GM21360 (cell line): ENCODE measurements around the gene TTC39B.

Experiments used
- ATAC-seq: cut with Tn5 transposase; IDR thresholded peaks from one replicate; pipeline ENCODE4 v1.9.1; 2021; ENCODE audit warnings: mild to moderate bottlenecking, moderate library complexity; ENCODE audit not compliant: unreplicated experiment

TTC39B gene

DNA sequence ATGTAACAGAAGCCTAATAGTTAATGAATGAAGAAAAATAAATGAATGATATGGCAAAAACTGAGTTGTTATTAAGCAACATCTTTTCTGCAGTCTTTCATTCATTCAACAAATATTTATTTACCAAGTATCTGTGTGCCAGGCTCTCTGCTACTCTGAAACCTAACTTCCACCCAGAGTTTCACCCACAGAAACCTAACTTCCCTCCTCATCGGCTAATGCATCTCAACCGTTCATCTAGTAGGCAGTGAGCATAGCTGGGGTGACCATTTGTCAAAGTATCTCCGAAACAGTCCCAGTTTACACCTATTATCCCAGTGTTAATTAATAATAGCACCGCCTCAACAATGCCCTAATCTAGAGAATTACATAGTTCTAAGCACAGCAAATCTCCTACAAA, 1.5 kb downstream of the TTC39B start:
- no peak for ATAC-seq

- ATAC-seq, result peak; percentile 41
These were observed 2.4 kb downstream of the TTC39B start for GRCh38 chr9:15304632-15305031.

DNA sequence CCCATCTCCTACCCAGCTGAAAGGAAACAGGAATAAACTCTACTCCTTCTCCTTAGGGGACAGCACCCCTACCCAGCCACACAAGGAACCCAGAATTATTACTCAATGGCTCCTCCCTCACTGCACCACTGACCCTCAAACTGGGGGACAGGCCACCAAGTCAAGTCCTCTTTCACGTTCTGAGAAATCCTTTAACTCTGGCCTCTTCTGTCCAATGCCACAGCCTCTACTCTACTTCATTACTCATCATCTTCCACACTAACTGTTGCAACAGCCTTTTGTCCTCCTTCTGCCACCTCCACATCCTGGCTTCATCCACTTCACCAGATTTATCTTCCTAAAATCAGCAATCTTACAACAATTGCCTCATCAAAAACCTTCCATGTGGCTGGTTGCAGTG, 6.8 kb downstream of the TTC39B start:
- ATAC-seq, result no peak

DNA sequence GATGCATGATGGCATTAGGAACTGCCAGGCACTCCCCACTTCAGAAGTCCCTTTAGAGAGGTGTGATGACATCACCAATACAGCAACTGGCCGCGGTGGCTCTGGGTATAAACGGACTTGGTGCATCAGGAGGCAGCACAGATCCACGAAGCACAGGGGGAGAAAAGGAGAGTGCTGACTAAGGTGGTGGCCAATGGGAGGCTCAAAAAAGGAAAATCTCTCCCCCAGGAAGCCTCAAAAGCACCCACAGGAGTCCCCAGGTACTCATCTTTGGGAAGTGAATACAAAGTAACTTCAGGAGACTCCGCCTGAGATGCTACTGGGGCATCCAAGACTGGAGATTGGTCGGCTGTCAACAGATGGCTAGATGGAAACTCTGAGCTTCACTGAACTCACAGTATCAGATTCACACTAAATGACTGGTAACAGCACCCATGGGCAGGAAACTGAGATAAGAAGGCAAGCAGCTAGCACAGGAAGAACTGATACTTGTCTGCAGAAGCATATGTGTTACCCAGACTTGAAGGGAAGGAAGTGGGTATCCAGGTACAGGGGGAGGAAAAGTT, 7.6 kb downstream of the TTC39B start:
- peak; percentile 85 for ATAC-seq

DNA sequence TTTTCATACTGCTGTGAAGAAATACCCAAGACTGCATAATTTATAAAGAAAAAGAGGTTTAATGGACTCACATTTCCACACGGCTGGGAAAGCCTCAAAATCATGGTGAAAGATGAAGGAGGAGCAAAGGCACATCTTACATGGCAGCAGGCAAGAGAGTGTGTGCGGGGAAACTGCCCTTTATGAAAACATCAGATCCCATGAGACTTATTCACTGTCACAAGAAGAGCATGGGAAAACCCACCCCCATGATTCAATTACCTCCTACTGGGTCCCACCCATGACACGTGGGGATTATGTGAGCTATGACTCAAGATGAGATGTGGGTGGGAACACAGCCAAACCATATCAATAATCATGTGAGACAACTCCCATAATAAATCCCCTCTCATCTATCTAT, 8.7 kb downstream of the TTC39B start:
- ATAC-seq, result no peak

- no peak for ATAC-seq
These were observed 11.1 kb downstream of the TTC39B start for GRCh38 chr9:15295761-15296405.

GRCh38 chr9:15294604-15295003, 12.4 kb downstream of the TTC39B start:
- no peak for ATAC-seq

DNA sequence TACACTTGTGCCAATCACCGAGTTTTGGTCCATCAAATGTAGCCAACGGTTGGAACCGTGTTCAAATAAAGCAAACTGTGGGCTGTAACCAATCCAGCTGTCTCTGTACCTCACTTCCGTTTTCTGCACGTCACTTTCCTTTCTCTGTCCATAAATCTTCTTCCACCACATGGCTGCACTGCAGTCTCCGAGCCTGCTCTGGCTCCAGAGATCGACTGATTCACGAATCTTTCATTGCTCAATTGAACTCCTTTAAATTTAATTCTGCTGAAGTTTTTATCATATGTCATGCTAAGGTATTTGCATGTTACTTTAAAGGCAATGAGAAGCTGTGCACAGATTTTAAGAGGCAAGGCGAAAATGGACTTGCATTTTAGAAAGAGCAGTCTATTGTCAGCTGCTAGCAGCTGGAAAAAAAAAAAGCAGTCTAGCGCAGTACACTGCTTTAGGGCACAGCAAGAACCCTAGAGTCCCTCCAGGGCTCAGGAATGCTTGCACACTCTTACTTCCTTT, 13.2 kb downstream of the TTC39B start:
- no peak for ATAC-seq

DNA sequence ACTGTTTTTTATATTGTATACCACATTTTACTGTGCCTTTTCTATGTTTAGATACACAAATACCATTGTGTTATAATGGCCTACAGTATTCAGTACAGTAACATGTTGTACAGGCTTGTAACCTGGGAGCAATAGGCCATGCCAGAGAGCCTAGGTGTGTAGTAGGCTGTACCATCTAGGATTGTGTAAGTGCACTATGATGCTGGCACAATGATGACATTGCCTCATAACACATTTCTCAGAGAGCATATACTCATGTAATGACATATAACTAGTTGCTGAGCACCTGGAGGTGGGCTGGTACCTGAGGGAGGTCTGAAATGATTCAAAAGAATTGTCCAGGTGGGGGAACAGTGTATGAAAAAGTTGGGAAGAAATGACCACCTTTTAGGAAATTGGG, 13.9 kb downstream of the TTC39B start:
- no peak for ATAC-seq

DNA sequence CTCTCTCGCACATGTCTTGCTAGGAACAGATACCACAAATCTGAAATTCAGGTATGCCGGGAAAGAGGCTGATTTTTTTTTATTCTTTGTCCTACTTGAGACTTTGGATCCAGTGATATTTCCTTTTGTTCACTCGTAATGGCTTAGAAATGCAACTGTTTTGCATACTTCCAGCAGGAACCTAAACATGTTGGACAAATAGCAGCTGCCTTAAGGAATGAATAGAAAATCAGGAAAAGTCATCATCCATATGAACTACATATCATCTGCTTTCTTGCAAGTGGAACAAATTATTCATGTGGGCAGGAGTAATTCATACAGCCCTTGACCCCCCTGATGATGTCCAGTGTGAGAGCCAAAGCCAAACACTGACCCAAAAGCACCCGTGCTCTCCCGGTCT, 17.4 kb downstream of the TTC39B start:
- ATAC-seq, result no peak

- no peak for ATAC-seq
These were observed 19.7 kb downstream of the TTC39B start for GRCh38 chr9:15287309-15287708.

DNA sequence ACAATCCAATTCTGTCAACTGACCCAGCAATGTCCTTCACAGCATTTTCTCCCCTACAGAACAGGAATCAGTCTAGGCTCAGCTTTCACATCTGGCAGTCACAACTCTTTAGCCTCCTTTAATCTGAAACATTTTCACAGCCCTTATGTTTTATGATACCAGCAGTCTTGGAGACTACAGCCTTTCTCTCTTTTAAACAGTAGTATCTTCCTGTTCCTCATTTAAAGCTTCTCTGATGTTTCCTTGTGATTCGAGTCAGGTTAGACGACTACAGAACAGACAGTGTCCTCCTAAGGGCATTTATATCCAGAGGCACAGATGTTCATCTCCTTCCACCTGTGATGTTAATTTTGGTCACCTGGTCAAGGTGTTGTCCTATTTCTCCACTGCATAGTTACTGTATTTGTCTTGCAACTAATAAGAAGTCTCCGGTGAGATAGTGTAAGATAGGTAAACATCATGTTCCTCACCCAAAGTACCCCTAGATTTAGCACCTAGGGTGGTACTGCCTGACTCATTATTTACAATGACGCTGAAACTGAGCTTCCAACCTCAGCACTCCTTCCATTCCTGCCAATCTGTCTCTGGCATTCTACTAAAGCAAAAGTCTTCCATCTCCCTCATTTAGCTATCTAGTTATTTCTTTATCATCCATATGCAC, 20.7 kb downstream of the TTC39B start:
- ATAC-seq, result no peak

DNA sequence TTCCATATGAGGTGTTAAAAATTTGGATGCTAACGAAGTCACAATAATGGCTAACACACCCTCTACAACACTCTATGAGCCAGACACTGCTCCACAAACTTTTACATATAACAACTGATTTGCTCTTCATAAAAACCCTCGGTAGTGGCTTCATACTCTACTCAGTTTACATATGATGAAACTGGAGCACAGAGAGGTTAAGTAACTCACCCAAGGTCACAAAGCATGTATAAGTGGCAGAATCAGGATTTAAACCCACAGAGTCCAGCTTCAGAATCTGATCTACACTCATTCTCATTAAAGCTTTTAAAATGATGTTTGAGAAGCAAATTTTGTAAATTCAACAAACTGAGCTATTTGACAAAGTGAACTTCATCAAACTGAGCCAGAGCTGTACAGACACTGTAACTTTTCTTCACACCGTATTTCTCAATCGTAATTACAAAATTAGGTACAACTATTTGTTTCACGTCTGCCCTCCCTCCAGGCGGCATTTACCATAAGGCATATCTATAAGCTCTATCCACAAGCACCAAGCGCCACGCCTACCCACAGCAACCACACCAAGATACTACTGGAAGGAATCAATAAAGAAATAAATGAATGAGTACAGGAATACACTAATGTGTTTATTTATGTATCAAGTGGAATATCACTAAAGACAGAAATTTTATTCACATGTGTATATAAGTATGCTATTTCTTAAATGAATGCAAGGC, 24.3 kb downstream of the TTC39B start:
- ATAC-seq, result no peak

GRCh38 chr9:15280647-15281046, 26.4 kb downstream of the TTC39B start:
- no peak for ATAC-seq

GRCh38 chr9:15278839-15279238, 28.2 kb downstream of the TTC39B start:
- ATAC-seq, result no peak

DNA sequence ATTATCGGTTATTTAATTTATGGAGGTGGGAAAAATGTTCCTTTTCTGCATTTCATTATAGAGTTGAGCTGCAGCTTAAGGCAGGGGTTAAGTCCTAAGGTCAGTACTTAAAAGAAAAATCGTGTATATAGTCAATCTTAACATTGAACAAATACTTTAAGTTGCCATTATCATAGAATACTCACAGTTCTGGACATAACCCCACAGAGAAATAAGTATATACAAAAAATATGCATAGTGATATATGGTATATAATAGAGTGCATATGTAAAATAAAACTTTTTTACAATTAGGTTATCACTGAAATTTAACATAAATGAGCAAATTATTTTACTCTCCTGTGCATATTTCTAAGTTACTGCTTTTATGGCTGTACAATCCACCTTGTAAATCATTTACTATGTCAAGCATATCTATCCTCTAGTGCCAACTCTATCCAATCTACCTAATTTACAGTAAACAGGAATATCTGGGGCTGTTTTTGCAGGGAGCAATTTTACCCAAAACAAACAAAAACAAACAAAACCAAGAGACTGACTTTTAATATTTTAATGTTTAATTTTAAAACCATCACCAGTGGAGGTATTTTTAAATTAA, 28.8 kb downstream of the TTC39B start:
- ATAC-seq, result no peak

GRCh38 chr9:15277400-15278090, 29.5 kb downstream of the TTC39B start:
- no peak for ATAC-seq

GRCh38 chr9:15276328-15276938, 30.6 kb downstream of the TTC39B start:
- no peak for ATAC-seq

DNA sequence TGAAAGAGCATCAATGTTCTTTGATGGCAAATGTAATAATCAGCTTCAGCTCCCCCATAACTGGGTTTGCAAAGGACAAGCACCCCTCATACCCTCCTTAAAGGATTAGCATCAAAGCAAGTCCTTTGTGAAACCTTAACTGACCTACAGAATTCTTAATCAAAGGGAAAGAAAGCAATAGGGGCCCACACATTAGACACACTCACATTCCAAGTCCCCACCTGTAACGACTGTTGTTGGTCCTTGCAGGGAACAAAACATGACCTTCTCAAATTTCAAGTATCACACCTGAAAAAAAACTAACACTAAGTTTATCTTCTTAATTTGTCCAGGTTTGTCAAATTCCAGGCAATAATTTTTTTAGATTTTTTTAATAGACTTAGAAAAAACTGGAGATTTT, 32.6 kb downstream of the TTC39B start:
- ATAC-seq, result no peak

GRCh38 chr9:15272377-15272928, 34.6 kb downstream of the TTC39B start:
- no peak for ATAC-seq
